GDM1 (cell line): Measurements from ENCODE around the gene GPR25.
"Not testable (repeated sequence)": the region's sequence is repeated elsewhere in the genome, so short reads cannot be mapped to it uniquely, and the experiment has no call there.

ENCODE experiments used
- DNase-seq: peaks from one replicate; lab custom pipeline; 2025; lab: John Stamatoyannopoulos, UW

GPR25 gene

DNA sequence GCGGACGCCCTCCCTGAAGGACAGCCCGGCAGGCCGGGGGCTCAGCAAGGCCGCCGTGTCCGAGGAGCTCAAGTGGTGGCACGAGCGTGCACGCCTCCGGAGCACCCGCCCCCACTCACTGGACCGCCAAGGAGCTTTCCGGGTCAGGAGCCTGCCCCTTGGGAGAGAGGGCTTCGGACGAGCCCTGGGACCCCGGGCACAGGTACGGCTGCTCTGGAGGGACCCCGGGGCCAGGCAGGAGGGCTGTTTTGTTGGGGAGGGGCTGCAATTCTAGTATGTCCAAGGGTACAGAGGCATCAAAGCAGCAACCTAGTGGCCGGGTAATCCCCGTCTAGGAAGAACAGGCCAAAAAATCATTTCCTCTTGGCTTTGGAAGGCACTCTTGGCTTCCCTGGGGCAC, 39.2 kb downstream of the GPR25 start:
- not testable (repeated sequence) for DNase-seq

GRCh38 chr1:200912737-200913407, 40.1 kb downstream of the GPR25 start:
- no peak for DNase-seq

DNA sequence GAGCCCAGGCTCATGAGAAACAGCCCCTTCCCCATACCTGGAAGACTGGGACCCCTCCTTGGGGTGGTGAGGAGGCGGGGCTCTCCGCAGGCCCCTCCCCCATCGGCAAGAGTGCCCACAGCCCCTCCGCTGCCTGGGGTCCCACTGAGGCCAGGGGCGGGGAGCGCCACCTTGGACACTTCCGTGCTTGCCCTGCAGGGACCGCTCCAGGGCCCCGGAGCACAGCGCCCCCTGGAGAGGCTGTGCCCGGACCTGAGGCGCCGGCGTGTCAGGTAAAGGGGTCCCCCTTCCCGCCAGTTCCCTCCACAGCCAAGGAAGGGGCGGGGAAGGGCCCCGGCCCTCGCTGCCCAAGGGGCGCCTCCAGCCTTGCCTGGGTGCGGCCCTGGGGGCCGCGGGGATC, 43.4 kb downstream of the GPR25 start:
- DNase-seq, result no peak

GRCh38 chr1:200916681-200917080, 43.9 kb downstream of the GPR25 start:
- DNase-seq, result no peak

DNA sequence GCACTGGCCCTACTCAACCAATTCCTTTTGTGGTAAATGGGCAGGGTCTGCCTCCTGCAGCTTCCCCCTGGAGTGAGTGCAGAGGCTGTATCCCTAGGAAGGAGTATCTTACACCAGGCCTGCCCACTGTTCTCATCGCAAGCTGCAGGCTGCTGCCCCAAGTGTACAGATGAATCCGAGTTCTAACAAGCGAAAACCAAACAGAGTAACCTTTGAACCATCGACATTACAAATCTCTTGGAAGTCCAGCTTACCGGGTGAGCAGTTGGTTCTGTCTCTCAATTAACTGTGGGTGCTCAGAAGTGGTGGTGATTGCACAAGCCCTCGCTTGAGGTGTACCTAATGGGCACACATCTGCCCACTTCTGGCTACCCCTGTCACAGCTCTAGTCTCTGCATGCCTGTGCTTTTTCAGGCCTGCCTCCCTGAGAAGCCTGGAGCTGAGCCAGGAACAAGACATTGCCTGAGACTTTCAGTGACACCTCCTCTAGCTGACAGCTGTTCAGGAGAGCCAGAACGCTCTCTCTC, 44.6 kb downstream of the GPR25 start:
- no peak for DNase-seq

DNA sequence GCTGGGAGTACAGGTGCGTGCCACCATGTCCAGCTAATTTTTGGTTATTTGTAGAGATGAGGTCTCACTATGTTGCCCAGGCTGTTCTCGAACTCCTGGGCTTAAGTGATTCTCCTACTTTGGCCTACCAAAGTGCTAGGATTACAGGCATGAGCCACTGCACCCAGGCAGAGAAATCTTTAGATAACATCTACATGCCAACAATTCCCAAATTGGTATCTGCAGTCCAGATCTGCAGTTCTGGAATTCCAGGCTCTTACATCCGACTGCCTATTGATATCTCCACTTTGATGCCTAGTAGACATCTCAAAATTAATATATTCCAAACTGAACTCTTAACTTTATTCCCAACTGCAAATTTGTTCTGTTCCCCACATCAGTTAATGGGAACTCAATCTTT, 45.2 kb downstream of the GPR25 start:
- no peak for DNase-seq

GRCh38 chr1:200919386-200919785, 46.6 kb downstream of the GPR25 start:
- no peak for DNase-seq

- DNase-seq, result no peak
Measured at GRCh38 chr1:200921571-200922110, 48.9 kb downstream of the GPR25 start.

DNA sequence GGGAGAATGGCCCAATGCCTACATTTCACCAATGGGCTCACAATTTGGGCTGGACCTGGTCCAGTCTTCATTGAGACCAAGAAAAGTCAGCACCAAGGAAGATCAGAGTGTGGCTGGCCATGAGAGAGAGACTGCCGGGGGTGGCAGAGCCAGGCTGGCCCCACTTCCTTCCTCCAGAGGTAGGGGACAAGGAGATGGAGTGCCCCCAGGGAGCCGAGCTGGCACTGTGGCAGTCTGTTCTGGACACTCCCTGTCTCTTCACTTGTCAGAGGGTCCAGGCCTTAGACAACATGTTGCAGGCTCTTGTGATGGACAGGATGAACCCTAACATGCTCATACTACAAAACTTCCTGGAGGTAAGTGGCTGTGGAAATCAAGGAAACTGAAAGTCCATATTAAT, 49.6 kb downstream of the GPR25 start:
- DNase-seq, result no peak

DNA sequence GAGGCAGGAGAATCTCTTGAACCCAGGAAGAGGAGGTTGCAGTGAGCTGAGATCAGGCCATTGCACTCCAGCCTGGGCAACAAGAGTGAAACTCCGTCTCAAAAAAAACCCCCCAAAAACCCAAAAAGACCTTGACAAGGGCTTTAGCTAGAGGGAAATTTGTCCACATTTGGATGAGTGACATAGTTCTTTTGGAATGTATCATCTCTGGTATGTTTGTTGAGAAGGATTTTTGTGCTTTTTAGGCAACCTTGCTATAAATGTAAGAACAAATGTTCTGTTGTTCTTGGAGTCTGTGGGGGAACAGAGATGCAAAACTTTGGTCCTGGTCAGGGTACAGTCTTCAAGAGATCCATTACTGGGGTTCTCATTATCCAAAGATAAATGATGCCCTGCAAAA, 50.8 kb downstream of the GPR25 start:
- no peak for DNase-seq
